Dermis microvascular lymphatic vessel endothelial cell (primary cell): ENCODE measurements around the gene ENDOU. TPM values are rescaled to one million over a fixed set of nuclear protein-coding genes. Genes with fewer than 3 reads are reported as not detected.

ENCODE experiments used
- DNase-seq, 2 donors: peaks; one replicate each; pipeline versions ENCODE4 v3.0.0 to v3.0.0-alpha.2; 2010; ENCODE audit warnings: low read depth in 2 of 2
- total RNA-seq: library from RNA; depleted of rRNA; stranded (reverse); fragments of >200 nt; gene quantifications from 2 replicates; pipeline ENCODE4 v1.2.1, GENCODE V29; 2014

ENDOU gene, protein sequence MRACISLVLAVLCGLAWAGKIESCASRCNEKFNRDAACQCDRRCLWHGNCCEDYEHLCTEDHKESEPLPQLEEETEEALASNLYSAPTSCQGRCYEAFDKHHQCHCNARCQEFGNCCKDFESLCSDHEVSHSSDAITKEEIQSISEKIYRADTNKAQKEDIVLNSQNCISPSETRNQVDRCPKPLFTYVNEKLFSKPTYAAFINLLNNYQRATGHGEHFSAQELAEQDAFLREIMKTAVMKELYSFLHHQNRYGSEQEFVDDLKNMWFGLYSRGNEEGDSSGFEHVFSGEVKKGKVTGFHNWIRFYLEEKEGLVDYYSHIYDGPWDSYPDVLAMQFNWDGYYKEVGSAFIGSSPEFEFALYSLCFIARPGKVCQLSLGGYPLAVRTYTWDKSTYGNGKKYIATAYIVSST
- under 0.01 TPM in 2 replicates for total RNA-seq

DNA sequence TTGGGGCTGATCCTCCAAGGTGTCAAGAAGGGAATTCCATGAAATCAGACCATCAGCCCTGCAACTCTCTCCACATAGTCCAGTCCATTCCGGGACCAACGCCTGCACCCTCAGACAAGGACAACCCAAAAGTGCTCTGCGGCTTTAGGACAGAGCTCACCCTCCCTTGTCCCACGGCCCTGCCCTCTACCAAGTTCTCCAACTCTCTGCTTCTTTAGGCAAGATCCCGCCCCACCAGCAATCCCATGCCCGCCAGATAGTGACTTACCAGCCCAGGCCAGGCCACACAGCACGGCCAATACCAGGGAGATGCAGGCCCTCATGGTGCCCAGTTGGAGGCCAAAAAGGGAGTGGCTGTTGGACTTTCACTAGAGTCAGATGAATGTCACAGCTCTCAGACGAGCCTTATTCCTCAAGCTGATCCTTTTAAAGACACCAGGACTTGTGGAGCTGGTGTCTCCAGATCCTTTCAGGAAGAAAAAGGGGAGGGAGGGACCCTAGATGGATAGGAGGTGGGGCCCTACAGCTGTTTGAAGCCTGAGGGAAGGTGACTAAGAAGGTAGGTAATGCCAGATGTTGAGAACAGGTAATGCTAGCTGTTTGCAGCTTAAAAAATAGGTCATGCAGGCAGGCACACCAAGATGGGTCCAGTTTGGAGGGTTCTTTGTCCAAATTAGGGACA lies at the start of gene ENDOU:
TSS of gene ENDOU (minus strand) at position 400 of the 682 bp plus-strand sequence. CDS start at position 323, 77 bp downstream.
- no peak for DNase-seq

DNA sequence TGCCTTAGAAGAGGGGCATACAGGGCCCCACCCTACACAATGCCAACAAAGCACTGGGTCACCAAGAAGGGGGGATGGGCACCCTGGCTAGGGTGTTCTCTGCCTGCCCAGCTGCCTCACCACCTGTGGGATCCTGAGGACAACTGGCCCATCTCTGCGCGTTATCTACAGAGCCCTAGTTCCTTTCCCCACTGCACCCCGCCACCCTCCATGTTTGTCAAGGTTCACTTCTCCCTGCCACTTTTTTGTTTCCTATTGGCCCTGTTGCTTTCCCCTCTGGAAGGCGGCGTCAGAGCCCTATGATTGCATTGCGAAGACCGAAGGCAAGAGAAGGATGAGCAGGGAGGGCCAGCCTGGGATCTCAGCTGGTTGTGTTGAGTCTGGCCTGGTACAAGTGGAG lies 49.4 kb upstream of the ENDOU start:
- DNase-seq, result no peak

DNA sequence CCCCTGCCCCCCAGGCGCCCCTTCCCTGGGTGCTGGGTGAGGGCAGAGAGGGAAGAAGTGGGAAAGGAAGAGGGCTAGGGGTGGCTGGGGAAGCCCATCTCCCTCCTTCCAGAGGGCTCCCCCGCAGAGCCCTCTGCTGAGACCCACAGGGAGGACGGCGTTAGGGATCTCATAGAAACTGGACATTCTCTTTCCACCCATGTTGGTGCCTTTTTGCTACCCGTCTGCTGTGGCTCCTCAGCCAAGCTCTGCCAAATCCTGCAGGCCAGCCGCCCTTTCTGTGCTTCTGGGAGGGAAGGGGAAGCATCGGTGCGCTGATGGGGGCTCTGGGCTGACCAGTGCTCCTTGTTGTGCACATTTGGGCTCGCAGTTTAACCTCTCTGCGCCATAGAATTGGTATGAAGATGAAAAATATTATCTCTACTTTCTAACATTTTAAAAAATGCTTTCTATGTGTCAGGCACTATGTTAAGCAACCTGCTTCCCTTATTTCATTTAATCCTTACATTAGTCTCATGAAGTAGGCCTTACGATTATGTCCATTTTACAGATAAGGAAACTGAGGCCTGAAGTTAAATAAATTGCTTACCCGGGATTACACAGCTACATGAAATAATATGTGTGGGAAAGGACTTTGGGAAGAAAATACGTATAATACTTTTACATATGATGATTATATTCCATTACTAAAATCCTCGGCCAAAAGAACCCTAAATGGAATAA lies 48.7 kb upstream of the ENDOU start:
- DNase-seq, result no peak

DNA sequence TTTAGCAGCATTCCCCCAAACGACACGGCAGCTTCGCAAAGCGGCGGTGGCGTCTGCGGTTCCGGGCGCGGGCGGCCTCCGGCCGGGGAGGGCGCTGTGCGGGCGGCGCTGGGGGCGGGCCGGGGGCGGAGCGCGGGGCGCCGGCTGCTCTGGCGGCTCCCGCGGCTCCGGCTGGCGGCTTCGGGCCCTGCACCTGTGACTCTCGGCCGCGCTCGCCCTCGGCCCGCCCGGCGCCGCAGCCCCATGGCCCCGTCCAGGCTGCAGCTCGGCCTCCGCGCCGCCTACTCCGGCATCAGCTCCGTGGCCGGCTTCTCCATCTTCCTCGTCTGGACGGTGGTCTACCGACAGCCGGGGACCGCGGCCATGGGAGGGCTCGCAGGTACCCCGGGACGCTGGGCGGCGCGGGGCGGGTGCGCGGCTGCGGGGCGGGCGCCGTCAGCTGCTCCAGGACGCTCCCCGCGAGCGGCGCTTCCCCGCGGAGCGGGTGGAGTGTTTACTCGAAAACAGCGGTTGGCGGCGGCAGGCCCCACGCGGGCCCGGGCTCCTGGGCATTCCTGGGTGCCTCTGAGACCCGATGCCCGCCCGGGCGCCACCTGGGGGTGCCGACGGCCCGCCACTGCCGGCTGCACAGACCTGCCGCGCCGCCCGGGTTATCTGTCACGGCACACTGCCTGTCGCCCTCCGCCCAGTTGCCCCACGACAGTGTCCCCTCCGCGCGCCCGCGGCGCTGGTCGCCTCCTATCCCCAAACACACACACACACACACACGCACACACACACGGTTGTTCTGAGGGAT lies 48.0 kb upstream of the ENDOU start, which contains the start of gene SLC48A1:
TSS of gene SLC48A1 (plus strand) at position 177 of the 796 bp plus-strand sequence. CDS start at position 244, 67 bp downstream.
- DNase-seq, result peak; percentile 22 to 76

DNA sequence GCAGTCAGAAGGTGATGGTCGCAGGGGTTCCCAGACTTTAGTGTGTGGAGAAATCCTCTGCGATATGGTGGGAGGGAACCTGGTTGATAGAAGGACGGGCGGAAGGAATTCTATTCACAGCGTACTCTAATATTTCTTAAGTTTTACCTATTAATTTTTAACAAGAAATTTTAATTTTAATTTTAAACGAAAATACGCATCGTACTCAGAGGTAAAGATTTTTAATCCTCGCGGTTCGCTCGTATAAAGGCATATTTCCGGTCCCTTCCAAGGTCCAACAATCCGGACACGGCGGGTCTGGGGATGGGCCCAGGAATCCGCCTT lies 47.4 kb upstream of the ENDOU start:
- DNase-seq, result no peak

DNA sequence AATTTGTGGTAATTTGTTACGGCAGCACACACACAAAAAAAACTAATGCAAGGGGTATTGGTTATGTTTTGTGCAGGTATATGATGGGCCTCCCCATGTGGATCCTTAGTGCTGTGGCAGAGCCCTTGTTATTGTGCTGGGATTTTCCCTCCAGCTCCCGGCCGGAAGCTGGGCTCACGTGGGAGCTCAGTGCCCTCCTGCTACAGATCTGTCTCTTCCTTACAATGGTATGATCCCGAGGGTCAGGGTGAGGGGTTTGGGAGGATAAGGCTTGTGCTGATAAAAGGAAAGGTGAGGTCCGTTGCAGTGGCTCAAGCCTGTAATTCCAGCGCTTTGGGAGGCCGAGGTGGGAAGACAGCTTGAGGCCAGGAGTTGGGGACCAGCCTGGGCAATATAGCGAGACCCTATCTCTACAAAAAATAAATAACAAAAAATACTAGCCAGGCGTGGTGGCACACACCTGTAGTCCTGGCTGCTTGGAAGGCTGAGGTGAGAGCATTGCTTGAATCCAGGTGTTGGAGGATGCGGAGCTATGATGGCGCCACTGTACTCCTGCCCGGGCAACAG lies 46.9 kb upstream of the ENDOU start:
- peak in 1 of 2 donors; percentile 39 for DNase-seq

DNA sequence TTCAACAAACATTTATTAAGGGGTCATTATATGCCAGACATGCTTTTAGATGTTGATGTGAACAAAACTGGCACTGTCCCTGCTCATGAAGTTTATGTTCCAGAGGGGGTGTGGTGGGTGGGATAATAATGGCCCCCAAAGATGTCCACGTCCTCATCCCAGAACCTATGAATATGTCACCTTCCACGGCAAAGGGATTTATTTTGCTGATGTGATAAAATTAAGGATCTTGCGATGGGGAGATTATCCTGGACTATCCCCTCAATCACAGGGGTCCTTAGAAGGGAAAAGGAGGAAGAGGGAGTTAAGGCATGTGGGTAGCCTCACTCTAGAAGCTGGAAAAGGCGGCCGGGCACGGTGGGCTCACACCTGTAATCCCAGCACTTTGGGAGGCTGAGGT lies 46.0 kb upstream of the ENDOU start:
- no peak for DNase-seq

DNA sequence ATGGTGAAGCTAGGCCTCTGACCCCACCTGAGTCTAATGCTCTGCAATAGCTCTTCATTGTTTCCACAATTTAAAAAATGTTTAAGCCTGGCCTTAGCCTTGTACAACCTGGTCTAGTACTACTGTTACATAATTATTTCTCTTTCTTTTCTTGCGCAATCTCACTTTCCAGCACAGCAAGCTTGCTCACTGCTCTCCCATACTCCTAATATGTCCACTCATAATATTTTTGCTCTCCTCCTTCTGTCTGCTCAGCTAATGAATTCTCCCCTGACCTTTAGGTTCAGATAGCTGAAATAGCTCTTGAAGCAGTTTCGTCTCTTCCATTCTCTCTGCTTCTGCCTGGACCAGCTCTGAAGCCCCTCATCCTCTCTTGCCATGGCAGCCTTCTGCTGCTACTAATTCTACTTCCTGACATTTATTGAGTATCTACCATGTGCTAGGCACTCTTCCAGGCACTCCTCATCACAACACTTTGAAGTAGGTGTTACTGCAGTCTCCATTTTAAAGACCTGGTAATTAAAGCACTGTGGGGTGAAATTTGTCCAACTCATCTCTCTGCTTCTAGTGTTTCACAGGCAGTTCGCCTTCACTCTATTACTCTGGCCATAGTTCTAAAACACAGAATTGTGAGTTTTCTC lies 44.9 kb upstream of the ENDOU start:
- DNase-seq, result no peak

DNA sequence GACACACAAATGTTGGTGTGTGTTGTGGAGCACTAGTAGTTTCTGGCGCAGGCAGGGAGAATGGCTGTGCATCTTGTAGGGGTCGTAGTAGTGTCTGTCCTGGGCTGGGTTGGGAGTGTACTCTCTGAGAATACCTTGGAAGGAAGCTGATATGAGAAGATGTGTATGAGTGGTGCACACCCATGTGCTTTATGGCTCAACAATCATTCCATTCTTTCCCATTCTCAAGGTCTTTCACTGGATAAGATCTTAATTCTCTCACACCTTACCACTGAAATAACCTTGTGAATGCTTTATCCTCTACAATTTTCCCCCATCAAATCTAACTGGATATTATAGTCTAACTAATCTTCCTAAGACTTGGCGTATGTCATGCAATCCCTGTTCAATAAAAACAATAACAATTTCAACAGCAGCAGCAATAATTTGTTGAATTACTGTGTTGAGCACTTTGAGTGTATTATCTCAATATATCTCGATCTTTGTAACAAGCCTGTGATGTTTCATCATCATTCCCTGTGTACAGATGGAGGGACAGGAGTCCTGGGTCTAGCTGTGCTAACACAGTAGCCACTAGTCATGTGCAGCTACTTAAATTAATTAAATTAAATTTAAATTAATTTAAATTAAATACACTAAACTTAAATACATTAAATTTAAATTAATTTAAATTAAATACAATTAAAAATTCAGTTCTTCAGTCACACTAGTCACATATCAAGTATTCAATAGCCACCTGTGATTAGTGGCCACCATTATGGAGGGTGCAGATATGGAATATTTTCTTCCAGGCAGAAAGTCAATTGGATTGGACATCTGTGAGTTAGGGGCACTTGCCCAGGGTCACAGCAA lies 44.2 kb upstream of the ENDOU start:
- DNase-seq, result no peak

DNA sequence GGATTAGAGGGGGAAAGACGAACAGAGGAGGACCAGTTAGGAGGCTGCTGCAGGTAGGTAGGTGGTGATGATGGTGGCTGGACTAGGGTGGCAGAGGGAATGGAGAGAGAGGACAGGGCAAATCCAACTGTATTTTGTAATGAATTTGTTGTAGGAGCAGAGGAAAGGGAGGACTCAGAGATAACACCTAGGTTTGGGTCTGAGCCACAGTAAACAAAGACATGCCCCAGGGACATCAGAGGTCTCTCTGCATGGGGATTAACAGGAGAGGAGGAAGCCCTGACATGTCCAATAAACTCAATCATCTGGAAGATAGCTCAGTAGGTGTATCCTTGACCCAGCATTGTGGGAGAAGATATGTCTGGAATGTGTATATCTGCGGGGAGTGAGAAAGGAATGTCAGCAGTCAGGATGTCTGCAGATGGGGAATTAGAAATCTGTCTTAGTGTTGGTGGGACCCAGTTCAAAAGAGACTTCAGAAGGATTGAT lies 43.1 kb upstream of the ENDOU start:
- DNase-seq, result peak in 1 of 2 donors; percentile 24

DNA sequence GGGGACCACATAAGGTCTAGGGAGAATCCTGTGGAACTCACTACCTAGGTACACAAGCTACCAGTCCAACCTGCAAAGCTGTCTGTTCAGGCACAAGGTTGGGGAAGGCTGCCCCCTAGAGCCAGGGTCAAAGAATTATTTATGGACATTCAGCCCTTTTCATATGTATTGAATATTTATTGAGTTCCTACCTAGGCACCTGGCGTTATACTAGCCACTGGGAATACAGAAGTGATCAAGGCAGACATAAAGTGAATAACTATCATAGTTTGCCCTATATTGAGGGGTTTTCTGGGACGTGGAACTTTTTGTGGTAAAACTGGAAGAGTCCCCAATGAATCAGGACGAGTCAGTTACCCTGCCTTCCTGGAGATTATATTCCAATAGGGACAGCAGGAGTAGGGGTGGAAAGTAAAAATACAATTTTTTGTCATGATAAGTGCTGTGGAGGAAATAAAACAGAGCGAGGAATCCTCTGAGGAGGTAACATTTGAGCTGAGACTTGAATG lies 42.0 kb upstream of the ENDOU start:
- DNase-seq, result peak; percentile 58 to 78

DNA sequence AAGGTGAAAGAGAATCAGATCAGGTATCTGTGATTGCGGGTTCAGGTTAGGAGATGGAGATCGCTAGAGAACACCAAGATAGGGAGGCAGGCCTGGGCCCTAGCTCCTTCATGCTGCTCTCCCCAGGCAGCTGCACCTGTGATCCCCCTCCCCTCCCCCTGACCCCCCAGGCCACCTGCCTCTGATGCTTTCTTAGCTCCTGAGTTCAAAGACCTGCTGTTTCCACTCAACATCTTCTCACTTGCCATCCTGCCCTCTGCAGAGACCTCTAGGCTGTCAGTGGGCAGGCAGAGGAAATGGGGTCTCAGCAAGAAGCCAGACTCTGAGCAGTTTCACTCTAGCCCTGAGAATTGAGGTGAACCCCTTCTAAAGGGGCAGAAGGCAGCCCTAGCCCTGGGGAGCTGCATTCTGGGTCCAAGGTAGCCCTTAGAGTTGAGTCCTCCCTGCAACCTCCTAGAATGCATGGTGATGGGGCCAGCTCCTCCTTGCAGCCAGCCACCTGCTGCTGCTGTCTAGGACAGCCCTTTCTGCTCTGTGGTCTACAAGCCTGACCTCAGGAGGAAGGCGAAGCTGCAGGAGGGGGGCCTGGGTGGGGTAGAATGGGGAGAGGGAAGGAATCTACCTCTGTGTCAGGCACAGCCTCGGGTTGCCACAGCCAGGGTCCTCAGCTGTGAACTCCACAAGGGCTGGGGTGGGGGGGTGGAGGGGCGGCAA lies 41.4 kb upstream of the ENDOU start:
- DNase-seq, result no peak

DNA sequence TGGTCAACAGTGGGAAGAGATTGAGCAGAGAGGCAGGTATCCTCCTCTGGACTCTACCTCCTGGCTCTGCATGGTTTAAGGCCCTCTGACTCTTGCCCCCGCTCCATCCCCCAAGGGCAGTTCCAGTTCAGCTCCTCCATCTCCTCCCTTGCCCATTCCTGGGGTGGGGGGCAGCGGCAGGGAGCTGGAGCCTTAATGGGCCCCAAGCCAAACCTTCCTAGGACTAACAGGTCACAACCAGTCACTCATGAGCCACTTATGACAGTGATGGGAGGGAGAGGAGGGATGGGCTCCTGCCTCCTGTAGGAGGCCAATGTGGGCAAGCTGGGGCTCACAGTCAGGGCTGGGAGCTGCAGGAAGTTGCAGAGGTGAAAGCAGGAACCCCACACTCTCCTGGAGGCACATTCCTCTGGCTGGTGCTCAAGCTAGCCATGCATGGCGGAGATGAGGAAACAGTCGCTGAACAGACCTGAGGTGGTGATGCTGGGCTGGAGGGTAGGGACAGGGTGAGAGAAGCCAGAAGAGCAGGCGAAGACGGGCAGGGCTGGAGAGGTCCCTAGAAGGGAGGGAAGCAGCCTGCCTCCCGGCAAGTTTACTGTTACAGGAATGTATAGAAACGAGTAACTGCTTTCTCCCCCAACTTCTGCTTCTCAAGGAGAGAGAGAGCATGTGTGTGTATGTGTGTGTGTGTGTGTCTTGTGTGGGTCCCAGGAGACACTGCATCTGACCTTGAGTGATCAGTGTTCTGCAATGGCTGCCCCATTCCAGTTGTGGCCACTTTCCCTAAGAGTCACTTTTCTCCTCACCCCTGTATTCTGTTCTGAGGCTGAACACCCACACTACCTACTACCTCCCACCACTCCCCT lies 38.4 kb upstream of the ENDOU start:
- DNase-seq, result no peak

DNA sequence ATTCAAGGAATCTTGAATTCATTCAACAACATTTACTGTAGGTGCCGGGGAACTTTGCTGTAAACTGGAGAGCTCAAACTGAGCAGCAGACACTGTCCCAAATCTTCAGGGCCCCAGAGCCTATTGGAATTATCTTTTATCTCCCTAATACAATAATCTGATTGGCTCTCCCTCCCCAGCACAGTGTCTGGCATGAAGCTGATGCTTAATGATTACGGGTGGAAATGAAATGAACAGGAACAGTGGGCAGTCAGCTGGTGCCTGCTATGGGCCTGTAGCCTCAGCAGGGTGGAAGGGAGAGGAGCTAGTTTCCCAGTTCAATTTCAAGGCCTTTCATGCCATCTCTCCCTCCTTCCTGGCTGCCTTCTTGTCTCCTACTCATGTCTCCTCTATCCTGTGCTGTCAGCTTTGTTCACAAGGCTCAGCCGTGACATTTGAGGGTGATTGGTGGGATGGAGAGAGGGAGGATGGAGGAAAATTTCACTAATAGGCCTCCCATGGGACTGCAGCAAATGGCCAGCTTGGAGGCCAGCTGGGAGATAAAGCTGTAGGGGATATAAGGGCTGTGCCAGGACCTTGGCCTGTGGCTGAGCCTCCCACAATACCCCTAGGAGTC lies 37.7 kb upstream of the ENDOU start:
- no peak for DNase-seq

DNA sequence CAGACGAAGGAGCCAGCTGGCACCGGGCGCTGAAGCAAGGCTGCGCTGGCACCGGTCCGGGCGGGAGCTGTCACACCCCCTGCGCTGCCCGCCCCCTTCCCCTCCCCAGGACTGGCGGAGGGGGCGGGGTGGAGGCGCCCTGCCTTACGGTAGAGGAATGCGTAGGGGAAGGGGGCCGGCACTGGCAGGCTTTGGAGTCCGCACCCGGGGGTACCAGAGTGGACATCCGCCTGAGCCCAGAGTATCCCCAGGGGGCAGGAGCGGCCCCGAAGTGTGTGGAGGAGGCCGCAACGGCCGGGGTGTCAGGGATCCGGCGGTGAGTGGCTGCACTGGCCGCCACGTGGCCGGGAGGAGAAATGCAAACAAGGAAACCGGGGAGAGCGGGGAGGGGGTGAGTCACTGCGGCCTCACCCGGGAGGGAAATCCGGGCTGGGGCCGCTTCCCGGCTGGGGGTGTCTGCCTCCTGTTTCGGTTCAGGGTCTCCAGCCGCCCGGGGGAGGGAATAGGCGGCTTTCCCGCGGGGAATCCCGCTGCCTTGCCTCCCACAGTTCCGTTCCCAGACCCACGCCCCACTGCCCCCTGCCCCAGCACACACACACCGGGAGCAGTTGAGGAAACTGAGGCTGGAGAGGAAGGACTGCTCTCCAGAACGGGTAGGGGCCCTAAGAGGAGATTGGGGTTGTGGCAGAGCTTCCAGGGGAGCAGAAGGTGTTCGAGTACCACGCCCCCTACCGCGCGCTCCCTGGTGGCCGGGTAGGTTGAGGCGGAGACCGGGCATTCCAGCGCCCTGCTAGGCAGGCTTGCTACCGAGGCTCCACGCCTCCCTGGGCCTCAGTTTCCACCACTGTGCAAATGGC lies 33.8 kb upstream of the ENDOU start, which contains the start of gene RAPGEF3:
TSS of gene RAPGEF3 (minus strand) at position 47 of the 857 bp plus-strand sequence. CDS start 324 bp downstream, outside the sequence.
- peak; percentile 75 to 95 for DNase-seq

DNA sequence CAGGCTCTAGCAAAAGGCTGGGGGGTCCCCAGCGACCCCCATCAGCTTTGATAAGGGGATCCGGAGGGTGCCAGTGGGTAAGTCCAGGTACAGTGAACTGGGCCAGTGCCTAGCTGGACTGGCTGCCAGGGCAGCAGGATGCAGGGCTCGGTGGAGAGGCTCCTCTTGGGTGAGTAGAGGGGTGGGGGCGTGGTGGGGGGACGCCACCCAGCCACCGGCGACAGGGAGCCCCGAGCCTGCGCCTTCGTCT lies 33.2 kb upstream of the ENDOU start:
- DNase-seq, result no peak
